NT2/D1 (cell line): Measurements from ENCODE around the gene ZBTB20.

Experiments
- SUZ12 ChIP-seq: IDR thresholded peaks from 2 replicates; pipeline ENCODE4 v1.6.1; 2011; ENCODE audit not compliant: insufficient read length, insufficient read depth; ENCODE audit errors: extremely low read depth
- YY1 ChIP-seq: IDR thresholded peaks from 2 replicates; pipeline ENCODE4 v1.6.1; 2011; ENCODE audit not compliant: insufficient read length, insufficient read depth
- ZNF274 ChIP-seq: IDR thresholded peaks from 2 replicates; pipeline ENCODE4 v1.6.1; 2011; ENCODE audit warnings: mild to moderate bottlenecking, low read depth, low read length

- TF ChIP-seq ZNF274, result no peak
- TF ChIP-seq YY1, result no peak
- no peak for TF ChIP-seq SUZ12
These were observed 477.5 kb downstream of the ZBTB20 start for GRCh38 chr3:114669614-114670013.
